ENCODE results near the gene MYEOV. TPM values are rescaled to one million over a fixed set of nuclear protein-coding genes. Genes with fewer than 3 reads are reported as not detected.

MYEOV gene
- total and polyA plus RNA-seq, 10 of the 15 experiments (the other 5 are each of a cell fraction or from before 2014, with no cell fraction given) = 0.05 to 0.40 (median 0.26) TPM; not detected in 3

DNA sequence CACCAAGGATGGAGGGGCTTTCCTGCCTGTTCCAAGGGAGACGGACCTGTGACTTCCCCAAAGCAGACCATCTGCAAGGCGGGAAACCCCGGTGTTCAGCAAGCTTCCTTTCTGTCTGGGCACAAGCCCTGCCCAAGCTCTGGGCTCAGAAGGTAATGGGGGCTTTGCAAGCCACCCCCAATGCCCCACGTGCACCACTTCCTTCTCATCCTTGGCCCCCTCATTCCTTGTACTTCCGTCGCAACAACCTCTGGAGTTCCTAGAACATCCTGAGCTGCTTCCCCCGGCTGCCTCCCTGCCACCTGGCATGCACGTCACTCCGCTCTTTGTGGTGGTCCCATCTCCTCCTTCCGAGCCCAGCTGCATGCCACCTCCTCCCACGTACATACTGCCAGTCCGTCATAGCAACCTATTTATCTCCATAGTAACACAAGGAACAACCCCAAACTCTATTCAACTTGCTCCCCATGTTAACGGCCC lies 3.9 kb downstream of the MYEOV start:
- WGBS (ENCODE audit: insufficient coverage, insufficient replicate concordance, low lambda C conversion rate, missing lambda C conversion rate) = 1% methylated on average over 13 of the region's 13 CpGs
- SMC1A ChIA-PET (ENCODE audit: uncharacterized antibody, unreplicated experiment) = interaction anchor here (0.6 to 3.9 kb wide), 21 partner anchors 12 to 344 kb away, joined by 3 to 31 read pairs (median 5); partner anchors contain the start of gene SMIM38
- peaks cover 32% of the 10 kb centered on the region for H3K4me1 ChIP-seq (ENCODE audit: control insufficient read depth, insufficient read depth, low read length)
- DNase-seq (ENCODE audit: low read depth, low spot score) = no peak
- H2AFZ ChIP-seq (ENCODE audit: control insufficient read depth, low read depth, low read length) = no peak overlapping the region
- peak overlapping the region; percentile 46 for H3K9ac ChIP-seq (ENCODE audit: control insufficient read depth, insufficient read depth, low read length)
- FAIRE-seq = no peak
- CTCF ChIA-PET = interaction anchor here (0.6 to 2.1 kb wide), 11 partner anchors 11 to 345 kb away, joined by 3 to 10 read pairs (median 4); partner anchors contain the start of gene SMIM38
- ATAC-seq = peak; percentile 60
- H3K79me2 ChIP-seq (ENCODE audit: control insufficient read depth, insufficient read depth, low read length) = no peaks in the 10 kb centered on the region
- H3K9me3 ChIP-seq (replicated peaks; ENCODE audit: control insufficient read depth, insufficient read depth, low read length) = no peaks in the 10 kb centered on the region; the same call in 2 of the 3 replicates
- peak overlapping the region; percentile 89 for H3K27ac ChIP-seq (ENCODE audit: control insufficient read depth, insufficient read depth)
- in situ Hi-C loops (cut with MboI) (no loop called here), intact Hi-C loops (cut with micrococcal nuclease; ENCODE audit: unreplicated experiment) (loop anchor here (1.0 to 5.0 kb wide), 7 partner anchors 21 to 456 kb away; partner anchors contain the start of gene CPT1A)
- H3K27me3 ChIP-seq (replicated peaks in 1 of 2; ENCODE audit: control insufficient read depth in 2 of 2, insufficient read depth in 2 of 2, low read length in 1 of 2) = no peaks in the 10 kb centered on the region
- H3K4me2 ChIP-seq (ENCODE audit: control insufficient read depth, insufficient read depth) = peak overlapping the region; percentile 93
- POLR2A ChIA-PET = interaction anchor here (0.6 to 1.8 kb wide), 11 partner anchors 14 to 341 kb away, joined by 3 to 9 read pairs (median 4); no protein-coding TSS in a partner anchor
- H4K20me1 ChIP-seq (ENCODE audit: control insufficient read depth, insufficient read depth) = no peaks in the 10 kb centered on the region
- H3K4me3 ChIP-seq = peak overlapping the region; percentile 38
- RAD21 ChIA-PET (ENCODE audit: unreplicated experiment) = interaction anchor here (0.7 to 4.1 kb wide), 22 partner anchors 14 to 373 kb away, joined by 3 to 28 read pairs (median 6); partner anchors contain the start of gene SMIM38
- no TSS peak for BruUV-seq (replicated peaks)
- H3K36me3 ChIP-seq (ENCODE audit: control insufficient read depth in 2 of 2, insufficient read depth in 2 of 2, low read length in 1 of 2) = no peaks in the 10 kb centered on the region
- TF ChIP-seq CBFB (IDR thresholded peaks at IDR 0.05; ENCODE audit: low read depth) (no peak), NBN (IDR thresholded peaks at IDR 0.05) (no peak; the same call in 1 of the 2 replicates), CHD2 (IDR thresholded peaks at IDR 0.05; ENCODE audit: borderline replicate concordance, low read depth, low read length) (no peak), EGR1 (IDR thresholded peaks at IDR 0.05; ENCODE audit: borderline replicate concordance in 1 of 2, low read depth in 2 of 2, low read length in 2 of 2) (peak in 1 of 2 experiments; percentile 49; a peak in 1 of 3 replicates), SMAD5 (IDR thresholded peaks at IDR 0.05; ENCODE audit: low read depth) (no peak), ESRRA (IDR thresholded peaks at IDR 0.05; ENCODE audit: low read length) (no peak), CBX3 (IDR thresholded peaks at IDR 0.05; ENCODE audit: borderline replicate concordance, low read depth) (no peak), RELA (IDR thresholded peaks at IDR 0.05; ENCODE audit: borderline replicate concordance, partially characterized antibody) (no peak), TCF12 (IDR thresholded peaks at IDR 0.05; ENCODE audit: low read depth, low read length) (peak; percentile 77), SPI1 (IDR thresholded peaks at IDR 0.05; ENCODE audit: borderline replicate concordance, insufficient read depth, low read depth, low read length) (peak; percentile 60; the same call in 1 of the 2 replicates), TCF7 (IDR thresholded peaks at IDR 0.05; ENCODE audit: borderline replicate concordance) (no peak), HDAC2 (IDR thresholded peaks at IDR 0.05) (no peak), PAX5 (IDR thresholded peaks at IDR 0.05; ENCODE audit: borderline replicate concordance, low read depth, low read length) (0 out of 2 replicates have a peak, but pooled peaks have one; percentile 9), BHLHE40 (IDR thresholded peaks at IDR 0.05; ENCODE audit: borderline replicate concordance in 1 of 2, low read depth in 2 of 2, low read length in 1 of 2) (peak in 1 of 2 experiments; percentile 58; a peak in 2 of 4 replicates), DPF2 (IDR thresholded peaks at IDR 0.05) (no peak), IKZF2 (IDR thresholded peaks at IDR 0.05) (no peak), BMI1 (IDR thresholded peaks at IDR 0.05; ENCODE audit: borderline replicate concordance) (peak; percentile 43; the same call in 1 of the 2 replicates), PAX8 (IDR thresholded peaks at IDR 0.05) (no peak), MTA3 (IDR thresholded peaks at IDR 0.05; ENCODE audit: borderline replicate concordance, low read length) (no peak), ZNF24 (IDR thresholded peaks at IDR 0.05) (no peak)
- TF ChIP-seq, protein P1, sequence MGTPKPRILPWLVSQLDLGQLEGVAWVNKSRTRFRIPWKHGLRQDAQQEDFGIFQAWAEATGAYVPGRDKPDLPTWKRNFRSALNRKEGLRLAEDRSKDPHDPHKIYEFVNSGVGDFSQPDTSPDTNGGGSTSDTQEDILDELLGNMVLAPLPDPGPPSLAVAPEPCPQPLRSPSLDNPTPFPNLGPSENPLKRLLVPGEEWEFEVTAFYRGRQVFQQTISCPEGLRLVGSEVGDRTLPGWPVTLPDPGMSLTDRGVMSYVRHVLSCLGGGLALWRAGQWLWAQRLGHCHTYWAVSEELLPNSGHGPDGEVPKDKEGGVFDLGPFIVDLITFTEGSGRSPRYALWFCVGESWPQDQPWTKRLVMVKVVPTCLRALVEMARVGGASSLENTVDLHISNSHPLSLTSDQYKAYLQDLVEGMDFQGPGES (IDR thresholded peaks at IDR 0.05) = no peak
- TF ChIP-seq, protein P2, sequence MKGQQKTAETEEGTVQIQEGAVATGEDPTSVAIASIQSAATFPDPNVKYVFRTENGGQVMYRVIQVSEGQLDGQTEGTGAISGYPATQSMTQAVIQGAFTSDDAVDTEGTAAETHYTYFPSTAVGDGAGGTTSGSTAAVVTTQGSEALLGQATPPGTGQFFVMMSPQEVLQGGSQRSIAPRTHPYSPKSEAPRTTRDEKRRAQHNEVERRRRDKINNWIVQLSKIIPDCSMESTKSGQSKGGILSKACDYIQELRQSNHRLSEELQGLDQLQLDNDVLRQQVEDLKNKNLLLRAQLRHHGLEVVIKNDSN (IDR thresholded peaks at IDR 0.05; ENCODE audit: borderline replicate concordance, extremely low read length, insufficient read depth, low read depth, low read length) = peak; percentile 2
- TF ChIP-seq, protein P3, sequence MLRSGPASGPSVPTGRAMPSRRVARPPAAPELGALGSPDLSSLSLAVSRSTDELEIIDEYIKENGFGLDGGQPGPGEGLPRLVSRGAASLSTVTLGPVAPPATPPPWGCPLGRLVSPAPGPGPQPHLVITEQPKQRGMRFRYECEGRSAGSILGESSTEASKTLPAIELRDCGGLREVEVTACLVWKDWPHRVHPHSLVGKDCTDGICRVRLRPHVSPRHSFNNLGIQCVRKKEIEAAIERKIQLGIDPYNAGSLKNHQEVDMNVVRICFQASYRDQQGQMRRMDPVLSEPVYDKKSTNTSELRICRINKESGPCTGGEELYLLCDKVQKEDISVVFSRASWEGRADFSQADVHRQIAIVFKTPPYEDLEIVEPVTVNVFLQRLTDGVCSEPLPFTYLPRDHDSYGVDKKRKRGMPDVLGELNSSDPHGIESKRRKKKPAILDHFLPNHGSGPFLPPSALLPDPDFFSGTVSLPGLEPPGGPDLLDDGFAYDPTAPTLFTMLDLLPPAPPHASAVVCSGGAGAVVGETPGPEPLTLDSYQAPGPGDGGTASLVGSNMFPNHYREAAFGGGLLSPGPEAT (IDR thresholded peaks at IDR 0.05; ENCODE audit: low read depth) = peak; percentile 21; the same call in 1 of the 2 replicates
